Activated CD4-positive, alpha-beta T cell treated with anti-CD3 and anti-CD28 coated beads for 1 hour (primary cell): Measurements from ENCODE around the gene XYLB.

Experiments used
- DNase-seq: peaks from one replicate; pipeline ENCODE4 v3.0.0-alpha.2; 2020

The XYLB gene

DNA sequence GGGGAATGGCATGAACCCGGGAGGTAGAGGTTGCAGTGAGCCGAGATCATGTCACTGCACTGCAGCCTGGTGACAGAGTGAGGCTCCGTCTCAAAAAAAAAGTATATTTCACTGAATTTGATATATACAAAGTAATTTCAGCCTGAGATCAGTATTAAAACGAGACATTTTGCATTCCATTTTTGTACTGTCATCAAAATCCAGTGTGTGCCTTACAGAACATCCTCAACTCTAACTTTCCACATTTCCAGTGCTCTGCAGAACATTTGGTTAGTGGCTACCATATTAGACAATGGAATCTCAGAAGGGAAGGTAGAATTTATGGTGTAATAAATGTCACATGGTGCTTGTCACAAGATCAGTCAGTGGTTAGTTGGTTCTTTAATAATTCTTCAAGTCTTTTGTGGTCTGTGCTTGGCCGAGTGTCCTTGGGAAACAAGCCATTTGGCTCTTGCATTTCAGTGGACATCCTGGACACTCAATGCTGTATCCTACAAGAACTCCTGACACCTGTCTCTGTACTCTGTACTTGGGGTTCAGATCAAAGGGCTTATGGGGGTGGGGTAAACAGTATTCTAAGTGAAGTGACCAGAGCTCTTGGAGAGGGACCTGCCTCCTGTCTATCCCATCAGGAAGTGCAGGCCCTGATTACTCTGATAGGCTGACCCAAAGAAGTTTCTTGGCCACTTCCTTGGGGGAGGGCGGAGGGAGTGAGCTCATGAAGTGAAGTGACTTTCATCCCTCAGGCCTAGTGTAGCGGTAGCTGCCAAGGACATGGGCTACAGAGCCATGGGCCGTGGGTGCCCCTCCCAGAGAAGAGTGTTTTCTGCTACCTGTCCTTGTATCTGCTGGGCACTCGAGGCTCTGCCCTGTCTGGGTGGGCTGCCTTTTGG is 110.8 kb downstream of the XYLB start:
- no peak for DNase-seq

GRCh38 chr3:38458796-38459498 is 112.4 kb downstream of the XYLB start:
- no peak for DNase-seq

- no peak for DNase-seq
These were observed 113.0 kb downstream of the XYLB start for GRCh38 chr3:38459499-38460048.

DNA sequence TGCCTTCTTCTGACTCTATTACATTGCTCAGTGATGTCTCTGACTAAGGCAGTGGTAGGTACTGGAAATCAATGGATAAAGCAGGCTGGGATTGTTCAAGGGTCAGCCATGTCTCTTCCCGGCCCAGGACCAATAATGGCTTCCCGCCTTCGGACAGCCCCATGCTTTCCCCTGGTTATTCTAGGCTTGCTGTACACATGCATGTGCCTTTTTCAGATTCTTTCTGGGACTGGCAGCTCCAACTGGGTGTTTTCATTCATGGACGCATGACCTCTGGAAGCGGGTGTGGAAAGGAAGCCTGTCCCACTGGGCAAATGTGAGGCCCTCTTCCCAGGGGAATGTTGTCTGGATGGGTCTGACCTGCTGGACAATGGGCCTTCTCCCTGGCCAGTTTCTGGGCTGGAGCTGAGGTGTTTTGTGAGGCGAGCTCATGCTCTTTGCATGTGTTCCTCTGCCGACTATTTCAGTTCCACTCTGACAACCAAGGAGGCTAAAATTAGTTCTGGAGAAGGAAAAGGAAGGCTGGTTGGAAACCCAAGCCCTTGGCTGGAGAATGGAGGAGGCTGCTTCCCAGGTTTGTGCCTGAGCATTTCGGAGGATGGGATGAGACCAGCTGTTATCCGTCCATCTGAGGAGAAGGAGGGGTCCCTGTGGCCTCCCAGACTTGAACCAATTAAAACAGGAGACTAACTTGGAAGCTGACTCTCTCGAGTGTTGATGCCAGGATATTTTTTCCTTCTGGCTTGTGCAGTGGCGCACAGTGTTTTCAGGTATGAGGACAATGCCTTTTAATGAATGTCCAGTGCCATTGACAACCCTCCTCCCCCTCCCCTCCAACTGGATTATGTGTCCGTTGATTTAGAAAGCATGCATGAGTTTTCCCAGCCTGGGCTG is 114.0 kb downstream of the XYLB start:
- DNase-seq: no peak
